ENCODE measurements around the gene KRT71. TPM values are rescaled to one million over a fixed set of nuclear protein-coding genes. Genes with fewer than 3 reads are reported as not detected.
A peak's percentile ranks its signal among the peaks of the same experiment; 100 is the strongest.

The KRT71 gene
- total RNA-seq, 2 donors from 2014 or later: not detected

DNA sequence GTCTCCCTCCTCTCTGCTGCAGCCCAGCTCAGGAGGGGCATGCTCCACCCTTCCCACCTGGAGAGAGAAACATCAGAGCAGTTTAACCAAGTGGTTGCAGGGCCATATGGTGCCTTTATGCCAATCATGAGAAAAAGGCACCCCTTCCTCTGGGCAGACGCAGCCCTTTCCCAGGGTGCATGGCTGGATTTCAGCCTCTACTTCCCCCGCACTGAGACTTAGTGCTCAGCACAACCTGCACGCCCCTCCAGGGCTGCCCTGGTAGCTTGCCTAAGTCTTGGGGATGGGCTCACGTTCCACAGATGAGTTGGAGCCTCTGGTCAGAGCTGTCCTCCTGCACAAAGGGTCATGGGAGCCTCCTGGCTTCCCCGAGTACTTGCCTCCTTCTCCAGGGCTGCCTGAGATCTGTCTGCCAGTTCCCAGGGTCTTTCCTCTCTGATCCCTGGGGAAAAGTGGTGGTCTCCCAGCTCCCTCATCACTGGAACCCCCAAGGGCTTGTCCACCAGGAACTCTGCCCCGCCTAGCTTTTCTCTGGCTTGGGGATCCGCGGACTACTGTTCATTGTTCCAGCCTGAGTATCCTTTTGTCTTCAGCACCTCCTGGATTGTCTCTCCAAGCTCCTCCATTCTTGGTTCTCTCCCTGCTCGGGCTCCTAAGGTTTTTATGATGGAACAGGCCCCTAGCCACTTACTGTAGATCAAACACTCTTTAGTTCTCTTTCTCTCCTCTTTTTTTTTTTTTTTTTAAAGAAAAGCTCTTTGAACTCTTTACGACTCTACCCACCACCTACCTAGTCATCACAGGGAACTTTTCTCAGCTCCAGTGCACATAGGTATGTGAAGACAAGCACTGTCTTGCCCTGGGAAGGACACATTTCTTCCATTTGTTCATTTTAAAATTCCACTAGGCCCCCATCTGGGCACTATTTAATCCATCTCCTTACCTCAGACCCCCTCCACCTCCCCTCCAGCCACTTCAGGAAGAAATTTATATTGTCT, 26.8 kb upstream of the KRT71 start:
- intact Hi-C loops (cut with DNase I, micrococcal nuclease): loop anchor here (5.0 to 10.0 kb wide), 3 partner anchors 298 to 405 kb away; no protein-coding TSS in a partner anchor
- no peak for ATAC-seq
- no peak for DNase-seq

DNA sequence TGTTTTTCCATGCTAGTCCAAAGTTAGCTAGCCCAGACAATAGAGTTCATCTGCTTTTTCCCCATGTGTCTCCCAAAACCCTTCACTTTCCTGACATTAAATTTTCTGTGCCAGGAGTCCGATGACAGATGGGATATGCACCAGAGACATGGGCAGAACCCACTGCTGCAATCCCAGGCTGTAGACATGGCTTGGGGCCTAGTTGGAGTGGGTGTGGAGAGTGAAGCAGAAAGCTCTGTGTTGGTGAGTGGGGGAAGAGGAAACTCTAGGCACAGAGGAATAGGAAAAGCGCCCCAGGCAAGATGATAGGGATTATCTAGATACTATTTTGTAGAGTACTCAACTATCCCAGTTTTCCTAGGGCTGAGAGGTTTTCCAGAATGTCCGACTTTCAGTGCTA, 25.5 kb upstream of the KRT71 start:
- intact Hi-C loops (cut with DNase I, micrococcal nuclease): no loop called here
- ATAC-seq: no peak
- no peak for DNase-seq

DNA sequence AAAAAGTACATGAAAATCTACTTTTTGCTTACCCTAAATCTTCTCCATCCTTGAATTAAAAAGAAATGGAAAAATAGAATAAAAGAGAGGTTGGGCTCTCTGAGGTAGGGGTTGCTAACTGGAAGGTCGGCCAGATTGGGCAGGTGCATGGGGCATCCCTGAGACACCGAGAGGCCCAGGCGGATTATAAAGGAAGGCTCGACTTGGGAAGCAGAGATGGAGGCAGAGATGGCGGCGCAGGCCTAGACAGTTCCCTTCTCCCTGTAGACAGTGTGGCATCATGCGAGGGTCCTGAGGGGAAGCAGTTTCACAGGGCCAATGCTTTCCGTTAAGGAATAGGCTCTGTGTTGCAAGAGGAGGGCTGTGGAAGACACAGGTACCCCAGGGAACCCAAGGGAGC, 24.4 kb upstream of the KRT71 start:
- no peak for DNase-seq
- intact Hi-C loops (cut with DNase I, micrococcal nuclease): no loop called here
- ATAC-seq: no peak

DNA sequence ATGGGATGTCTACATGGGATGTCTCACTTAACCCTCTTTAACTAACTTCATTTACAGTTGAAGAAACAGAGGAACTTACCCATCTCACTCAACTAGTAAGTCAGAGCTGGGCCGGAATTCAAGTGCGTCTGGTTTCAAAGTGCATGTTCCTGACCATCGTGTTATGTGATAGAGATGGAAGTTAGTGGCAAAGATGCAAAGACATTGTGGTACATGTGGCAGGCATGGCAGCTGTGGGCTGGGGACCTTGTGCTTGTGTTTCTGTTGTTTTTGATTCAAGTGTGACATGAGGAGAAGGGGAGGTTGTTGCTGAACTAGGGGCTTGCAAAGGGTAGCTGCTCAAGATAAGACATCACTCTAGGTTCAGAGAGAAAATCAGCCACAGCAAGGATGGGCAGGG, 23.0 kb upstream of the KRT71 start:
- intact Hi-C loops (cut with DNase I, micrococcal nuclease): no loop called here
- DNase-seq (no peak), ATAC-seq (no peak)

DNA sequence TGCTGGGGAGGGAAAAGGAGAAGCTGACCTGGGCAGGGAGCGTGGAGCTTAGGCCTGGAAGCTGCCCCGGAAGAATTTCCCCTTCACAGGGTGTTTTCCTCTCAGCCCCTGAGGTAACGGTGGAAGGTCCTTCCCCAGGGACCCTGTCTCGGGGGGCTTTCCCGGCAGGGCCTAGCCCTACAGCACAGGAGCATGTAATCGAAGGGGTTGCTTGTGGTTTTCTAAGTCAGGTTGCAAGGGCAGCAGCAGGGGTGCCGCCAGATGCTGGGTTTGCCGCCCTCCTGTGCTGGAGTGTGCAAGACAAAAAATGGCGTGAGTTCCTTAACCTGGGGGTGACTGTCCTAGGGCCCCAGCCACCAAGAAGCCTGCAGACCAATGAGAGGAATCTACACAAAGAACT, 22.3 kb upstream of the KRT71 start:
- intact Hi-C loops (cut with DNase I, micrococcal nuclease): no loop called here
- ATAC-seq: no peak
- DNase-seq: no peak

DNA sequence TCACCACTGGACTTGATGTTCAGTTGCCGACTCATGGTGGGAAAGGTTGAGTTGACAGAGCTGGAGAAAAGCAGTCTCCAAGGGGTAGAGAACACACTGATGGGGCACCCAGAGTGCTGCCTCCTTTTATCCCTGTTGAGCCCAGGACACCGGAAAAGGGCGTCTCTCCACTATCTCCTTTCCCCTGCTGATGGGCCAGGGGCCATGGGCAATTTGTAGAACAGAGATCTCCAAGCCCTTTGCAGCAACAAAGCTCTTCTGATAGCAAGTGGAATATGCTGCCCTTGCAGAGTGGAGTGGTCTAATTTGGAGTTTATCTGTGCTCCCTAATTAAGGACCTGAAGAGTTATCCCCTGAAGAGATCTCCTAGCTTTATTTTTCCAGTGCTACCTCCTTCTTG, 20.8 kb upstream of the KRT71 start, which contains the start of gene KRT74:
KRT74 (minus strand) TSS at position 101 of the 400 bp plus-strand sequence; CDS start at position 35, 66 bp downstream.
- ATAC-seq (no peak), DNase-seq (no peak)
- intact Hi-C loops (cut with DNase I, micrococcal nuclease): no loop called here

DNA sequence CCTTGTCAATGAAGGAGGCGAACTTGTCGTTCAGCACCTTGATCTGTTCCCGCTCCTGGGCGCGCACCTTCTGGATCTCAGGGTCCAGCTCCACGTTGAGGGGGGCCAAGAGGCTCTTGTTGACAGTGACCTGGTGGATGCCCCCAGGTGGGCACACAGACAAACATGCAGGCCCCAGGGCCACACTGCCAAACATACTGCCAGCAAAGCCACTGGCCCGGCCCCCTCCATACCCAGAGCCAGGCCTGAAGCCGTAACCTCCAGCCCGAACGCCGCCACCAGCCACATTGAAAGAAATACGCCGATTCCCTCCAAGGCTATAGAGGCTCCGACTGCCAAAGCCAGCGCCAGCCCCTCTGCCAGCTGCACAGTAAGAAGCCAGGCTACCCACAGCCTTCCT, 20.4 kb upstream of the KRT71 start:
- intact Hi-C loops (cut with DNase I, micrococcal nuclease): no loop called here
- DNase-seq (no peak), ATAC-seq (no peak)

DNA sequence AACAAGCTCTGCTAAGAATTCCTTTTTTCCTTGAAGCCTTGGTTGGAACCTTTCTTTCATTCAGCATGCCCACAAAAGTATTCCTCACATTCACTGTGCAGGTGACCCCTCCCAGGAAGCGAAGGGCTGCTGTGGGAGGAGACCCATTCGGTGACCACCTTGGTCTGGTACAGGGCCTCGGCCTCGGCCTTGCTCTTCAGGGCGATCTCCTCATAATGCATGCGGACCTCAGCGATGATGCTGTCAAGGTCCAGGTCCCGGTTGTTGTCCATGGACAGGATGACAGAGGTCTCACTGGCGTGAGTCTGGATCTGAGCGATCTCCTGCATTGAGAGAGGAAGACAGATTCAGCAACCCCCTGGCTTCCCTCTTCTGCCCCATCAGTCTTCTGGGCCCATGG, 17.6 kb upstream of the KRT71 start:
- ATAC-seq (no peak), DNase-seq (no peak)
- intact Hi-C loops (cut with DNase I, micrococcal nuclease): no loop called here

DNA sequence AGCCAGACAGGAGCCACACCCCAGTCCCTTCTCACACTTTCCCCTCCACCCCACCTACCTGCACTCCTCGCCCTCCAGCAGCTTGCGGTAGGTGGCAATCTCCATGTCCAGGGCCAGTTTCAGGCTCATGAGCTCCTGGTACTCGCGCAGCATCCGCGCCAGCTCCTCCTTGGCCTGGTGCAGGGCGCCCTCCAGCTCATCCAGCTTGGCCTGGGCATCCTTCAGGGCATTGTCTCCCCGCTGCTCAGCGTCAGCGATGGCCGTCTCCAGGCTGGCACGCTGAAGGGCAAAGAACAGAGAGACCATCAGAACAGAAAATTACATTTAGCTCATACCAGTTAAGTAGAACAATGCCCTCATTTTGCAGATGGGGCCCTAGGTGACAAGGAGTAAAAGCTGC, 15.2 kb upstream of the KRT71 start:
- DNase-seq (no peak), ATAC-seq (no peak)
- intact Hi-C loops (cut with DNase I, micrococcal nuclease): no loop called here

DNA sequence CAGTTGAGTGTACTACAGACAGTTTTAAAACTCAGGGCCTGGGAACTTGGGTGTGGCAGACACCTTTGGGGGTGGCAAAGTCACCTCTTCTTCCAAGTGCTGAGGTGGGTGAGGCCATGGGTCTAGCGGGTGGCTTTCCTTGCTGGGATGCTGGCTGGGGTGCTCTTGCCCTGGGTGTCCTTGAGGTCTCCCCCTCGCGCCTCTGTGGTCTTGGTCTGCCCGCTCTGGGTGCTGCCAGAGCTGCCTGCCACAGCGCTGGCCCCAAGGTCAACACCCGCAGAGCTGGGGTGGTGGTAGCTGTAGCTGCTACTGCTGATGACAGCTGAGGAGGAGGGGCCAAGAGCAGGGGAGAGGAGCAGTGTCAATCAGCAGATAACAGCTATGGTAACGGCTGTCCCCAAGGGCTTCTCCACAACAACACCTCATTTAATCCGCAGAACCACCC, 13.9 kb upstream of the KRT71 start:
- intact Hi-C loops (cut with DNase I, micrococcal nuclease): no loop called here
- ATAC-seq (no peak), DNase-seq (no peak)

DNA sequence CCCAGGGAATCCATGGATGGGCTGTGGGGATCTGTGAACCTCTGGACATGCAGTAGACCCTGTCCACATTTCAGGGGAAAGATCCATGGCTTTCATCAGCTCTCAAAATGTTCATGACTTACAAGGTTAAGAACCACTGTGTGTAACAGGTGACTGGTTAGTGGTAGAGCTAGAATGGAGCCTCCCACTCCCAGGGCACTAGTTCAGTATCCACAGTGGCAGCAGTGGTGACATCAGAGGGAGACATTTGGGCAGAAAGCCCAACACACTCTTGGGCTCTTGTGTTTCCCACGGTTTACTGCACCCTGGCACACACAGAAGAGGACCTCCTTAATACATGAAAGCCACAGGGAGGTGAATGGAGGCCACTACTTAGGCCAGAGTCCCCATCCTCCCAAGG, 11.6 kb upstream of the KRT71 start:
- intact Hi-C loops (cut with DNase I, micrococcal nuclease): no loop called here
- DNase-seq (no peak), ATAC-seq (no peak)

DNA sequence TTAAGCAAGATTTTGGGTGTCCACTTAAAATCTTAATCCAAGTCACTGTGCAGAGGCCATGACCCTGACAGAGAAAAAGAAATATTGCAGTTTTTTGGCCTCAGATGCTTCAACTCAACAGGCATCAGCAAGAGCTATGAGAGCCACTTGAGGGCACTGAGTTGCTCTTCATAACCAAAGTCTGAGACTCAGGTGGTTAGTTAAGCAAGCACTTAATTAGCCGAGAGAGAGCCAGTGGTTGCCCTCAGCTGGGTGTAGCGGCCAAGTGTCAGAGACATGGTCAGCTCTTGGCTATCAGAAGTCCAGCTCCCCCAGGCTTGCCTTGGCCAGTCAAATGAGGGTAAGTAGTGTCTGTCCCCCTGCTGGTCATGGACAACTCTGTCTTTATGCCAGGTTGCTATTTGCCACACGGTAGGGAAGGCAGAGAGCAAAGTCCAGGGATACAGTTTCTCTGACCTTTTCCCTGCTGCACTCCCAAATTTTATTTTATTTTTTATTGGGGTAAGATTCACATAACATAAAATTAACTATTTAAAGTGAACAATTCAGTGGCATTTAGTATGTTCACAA, 9.0 kb upstream of the KRT71 start:
- DNase-seq (no peak), ATAC-seq (peak; percentile 56)
- intact Hi-C loops (cut with DNase I, micrococcal nuclease): no loop called here

DNA sequence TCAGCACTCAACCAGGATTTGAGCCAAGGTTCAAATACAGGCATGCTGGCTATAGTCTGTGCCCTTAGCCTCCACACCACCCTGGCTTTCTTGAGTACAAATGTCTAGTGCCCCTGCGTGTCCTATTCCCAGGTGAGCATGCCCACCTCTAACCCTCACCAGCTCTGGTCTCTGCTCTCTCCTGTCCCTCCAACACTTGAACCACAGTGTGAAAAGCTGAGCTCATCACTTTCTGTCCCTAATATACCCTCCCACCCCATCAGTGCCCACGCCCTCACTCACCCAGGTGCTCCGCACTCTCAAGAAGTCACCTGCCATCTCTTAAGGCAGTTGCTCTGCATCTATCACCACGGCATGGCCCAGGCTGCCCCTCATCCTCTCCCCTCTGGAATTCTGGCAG, 7.0 kb upstream of the KRT71 start:
- no peak for ATAC-seq
- DNase-seq: no peak
- intact Hi-C loops (cut with DNase I, micrococcal nuclease): no loop called here

DNA sequence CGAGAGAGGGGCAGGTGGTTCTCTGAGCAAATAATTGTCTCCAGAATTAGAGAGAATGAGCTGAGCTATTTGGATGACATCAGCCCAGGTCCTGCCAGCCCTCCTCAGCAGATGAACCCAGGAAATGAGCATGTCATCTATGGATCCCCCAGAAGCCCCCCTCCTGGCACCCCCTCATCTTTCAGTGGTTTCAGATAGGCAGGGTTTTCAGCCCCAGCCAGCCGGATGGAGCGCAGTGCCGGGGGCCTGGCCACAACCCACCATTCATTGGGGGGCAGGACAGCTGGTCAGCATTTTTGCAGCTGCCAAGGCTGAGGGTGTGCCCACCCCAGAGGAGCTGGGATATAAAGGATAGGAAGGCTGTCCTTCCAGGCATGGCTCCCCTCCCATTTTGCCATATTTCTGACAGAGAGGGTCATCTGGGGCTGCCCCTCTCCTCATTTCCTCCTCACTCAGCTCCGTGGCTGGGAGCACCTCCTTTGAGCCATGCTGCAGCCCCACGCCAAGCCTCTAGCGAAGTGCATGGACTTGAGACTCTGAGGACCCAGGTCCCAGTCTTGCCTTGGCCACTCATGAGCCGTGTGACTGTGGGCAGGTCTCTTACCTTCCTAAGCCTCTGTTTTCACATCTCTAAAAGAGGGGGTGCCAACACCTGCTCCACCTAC, 6.0 kb upstream of the KRT71 start:
- ATAC-seq: no peak
- intact Hi-C loops (cut with DNase I, micrococcal nuclease): no loop called here
- DNase-seq: no peak

DNA sequence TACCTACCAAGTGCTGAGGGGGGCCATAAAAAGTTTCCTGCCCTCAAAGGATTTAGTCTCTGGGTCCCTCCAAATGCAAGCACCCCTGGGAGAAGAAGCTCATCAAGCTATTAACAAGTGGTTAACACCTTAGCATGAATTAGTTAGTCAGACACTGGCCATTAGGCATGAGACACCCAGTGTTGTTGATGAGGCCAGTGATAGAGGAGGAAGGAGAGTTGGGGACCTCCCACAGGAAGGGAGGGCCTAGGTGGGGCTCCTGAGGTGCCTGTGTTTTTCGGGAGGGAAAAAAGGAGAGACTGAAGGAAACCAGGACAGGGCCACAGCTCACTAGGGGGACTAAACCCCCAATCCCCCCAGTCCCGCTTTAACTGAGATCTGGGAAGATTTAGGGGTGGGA, 4.5 kb upstream of the KRT71 start:
- no peak for ATAC-seq
- no peak for DNase-seq
- intact Hi-C loops (cut with DNase I, micrococcal nuclease): no loop called here

DNA sequence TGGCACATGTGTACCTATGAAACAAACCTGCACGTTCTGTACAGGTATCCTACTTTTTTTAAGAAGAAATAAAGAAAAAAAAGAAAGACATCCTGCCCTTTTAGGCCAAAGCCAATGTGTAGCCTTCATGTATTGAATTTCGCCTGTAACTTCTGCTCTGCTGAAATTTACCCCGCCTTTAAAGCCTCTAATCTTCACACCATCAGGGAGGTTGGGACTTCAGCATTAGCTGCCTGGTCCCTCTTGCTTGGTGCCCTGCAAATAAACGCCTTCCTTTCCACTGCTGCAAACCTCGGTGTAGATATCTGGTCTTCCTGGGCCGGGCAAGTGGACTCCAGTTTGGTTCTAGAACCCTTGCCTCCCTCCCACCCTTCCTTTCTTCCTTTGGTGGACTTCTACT, 2.6 kb upstream of the KRT71 start:
- intact Hi-C loops (cut with DNase I, micrococcal nuclease): no loop called here
- ATAC-seq (no peak), DNase-seq (no peak)

DNA sequence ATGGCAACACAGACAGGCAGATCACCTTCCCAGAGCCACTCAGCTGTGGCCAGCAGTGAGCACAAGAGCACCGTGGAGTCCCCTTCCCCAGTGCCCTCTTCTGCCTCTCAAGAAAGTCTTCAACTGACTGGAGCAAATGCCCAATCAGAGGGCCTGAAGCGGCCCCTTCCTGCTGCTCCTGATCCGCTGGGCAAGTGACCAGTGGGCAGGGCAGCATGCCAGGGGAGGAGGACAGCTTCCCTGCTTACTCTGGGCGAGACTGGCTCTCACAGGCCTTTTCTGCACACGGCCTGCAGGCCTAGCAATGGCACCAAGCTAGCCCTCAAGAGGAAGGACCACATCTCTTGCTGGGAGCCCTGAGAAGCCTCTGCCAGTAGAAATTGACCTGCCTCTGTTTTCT, 890 bp downstream of the KRT71 start:
- intact Hi-C loops (cut with DNase I, micrococcal nuclease): no loop called here
- no peak for DNase-seq
- ATAC-seq: no peak

DNA sequence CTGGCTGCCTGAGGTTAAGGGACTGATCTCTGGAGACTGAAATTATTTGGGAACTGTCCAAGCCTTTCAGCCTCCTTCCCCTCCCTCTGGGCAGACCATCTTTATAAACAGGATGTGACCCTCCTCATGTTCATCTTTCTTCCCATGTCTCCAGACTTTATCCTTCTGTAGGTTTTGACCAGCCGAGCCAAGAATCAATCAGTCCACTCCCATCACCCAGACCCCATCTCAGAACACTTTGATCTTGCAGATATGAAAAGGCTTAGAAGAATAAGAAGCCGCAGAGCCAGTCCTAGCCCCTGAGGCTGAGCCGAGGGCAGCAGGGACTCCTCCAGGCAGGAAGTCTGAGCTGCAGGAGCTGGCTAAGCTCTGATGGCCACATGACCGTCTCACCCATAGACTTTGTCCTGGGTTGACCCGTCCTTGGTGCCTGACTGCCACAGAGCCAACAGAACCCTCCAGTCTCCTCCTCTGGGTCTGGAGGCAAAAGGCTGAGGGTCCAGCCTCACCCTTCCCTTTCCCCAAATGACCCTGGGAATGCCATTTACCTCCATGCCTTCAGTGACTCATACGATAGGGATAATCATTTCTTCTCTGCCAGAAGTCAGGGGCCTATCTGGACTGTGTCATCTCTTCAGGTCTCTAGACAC, 1.6 kb downstream of the KRT71 start:
- no peak for ATAC-seq
- intact Hi-C loops (cut with DNase I, micrococcal nuclease): no loop called here
- DNase-seq: no peak

DNA sequence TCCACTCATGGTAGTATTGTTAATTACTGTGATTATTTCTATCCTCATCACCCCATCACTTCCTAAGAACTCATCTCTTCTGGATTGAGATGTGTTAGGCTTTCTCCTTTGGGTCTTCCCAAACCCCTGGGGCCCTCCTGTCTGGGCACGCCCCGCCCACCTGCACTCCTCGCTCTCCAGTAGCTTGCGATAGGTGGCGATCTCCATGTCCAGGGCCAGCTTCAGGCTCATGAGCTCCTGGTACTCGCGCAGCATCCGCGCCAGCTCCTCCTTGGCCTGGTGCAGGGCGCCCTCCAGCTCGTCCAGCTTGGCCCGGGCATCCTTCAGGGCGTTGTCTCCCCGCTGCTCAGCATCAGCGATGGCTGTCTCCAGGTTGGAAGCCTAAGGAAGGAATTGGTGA, 6.8 kb downstream of the KRT71 start:
- no peak for ATAC-seq
- intact Hi-C loops (cut with DNase I, micrococcal nuclease): no loop called here
- no peak for DNase-seq
